ENCODE data around the gene PLEKHM1.
"Not testable (repeated sequence)": the region's sequence is repeated elsewhere in the genome, so short reads cannot be mapped to it uniquely, and the experiment has no call there.

DNA sequence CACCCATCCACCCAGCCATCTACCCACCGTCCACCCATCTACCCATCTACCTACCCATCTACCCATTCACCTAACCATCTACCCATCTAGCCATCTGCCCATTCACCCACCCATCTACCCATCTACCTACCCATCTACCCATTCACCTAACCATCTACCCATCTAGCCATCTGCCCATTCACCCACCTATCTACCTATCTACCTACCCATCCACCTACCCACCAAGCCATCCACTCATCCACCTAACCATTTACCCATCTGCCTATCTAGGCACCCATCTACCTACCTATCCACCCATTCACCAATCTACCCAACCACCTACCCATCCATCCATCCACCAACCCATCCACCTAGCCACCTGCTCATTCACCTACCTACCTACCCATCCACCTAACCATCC lies 41.3 kb downstream of the PLEKHM1 start:
- not testable (repeated sequence) for TF ChIP-seq POLR2AphosphoS5, EP300, CTCF (IDR thresholded peaks at IDR 0.05)

All from suprapubic skin (tissue), 4 donors.